Gastrocnemius medialis (tissue), 4 donors: ENCODE measurements around the gene KRTAP4-8.

ENCODE experiments used
- POLR2A ChIP-seq, 2 donors: fragments of 450-650 bp; IDR thresholded peaks; one replicate each; pipeline ENCODE4 v1.6.1; 2017; ENCODE audit warnings: antibody characterized with exemption in 2 of 2, mild to moderate bottlenecking in 2 of 2, moderate library complexity in 2 of 2
- TF ChIP-seq, protein P1 (sequence below), 5 experiments: fragments of 450-650 bp in 3 of 5; fragments of 200-600 bp in 2 of 5; sonication (generic) in 2 of 5; IDR thresholded peaks in 4 of 5; conservative IDR thresholded peaks in 1 of 5; 1 replicate in 4 of 5; 2 replicates in 1 of 5; pipeline ENCODE4 v1.5.1; 2016 to 2019; ENCODE audit warnings: antibody characterized with exemption in 5 of 5, mild to moderate bottlenecking in 3 of 5, moderate library complexity in 3 of 5

DNA sequence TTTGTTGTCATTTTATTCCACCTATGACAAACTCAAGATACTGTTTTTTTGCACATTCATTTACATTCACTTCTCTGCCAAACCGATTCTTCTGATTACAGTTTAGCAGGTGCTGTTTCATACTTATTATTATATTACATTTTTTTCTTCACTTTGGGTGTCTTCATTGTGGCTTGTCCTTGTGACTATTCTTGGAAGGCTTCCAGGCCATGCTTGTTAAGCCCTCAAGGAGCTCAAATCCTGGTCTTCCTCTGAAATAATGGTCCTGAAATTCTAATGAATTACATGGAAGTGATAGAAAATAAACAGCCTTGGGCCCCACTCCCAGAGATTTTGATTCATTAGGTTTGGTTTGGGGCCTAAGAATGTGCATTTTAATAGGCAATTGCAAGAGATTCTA is 33.6 kb downstream of the KRTAP4-8 start:
- TF ChIP-seq, protein P1, sequence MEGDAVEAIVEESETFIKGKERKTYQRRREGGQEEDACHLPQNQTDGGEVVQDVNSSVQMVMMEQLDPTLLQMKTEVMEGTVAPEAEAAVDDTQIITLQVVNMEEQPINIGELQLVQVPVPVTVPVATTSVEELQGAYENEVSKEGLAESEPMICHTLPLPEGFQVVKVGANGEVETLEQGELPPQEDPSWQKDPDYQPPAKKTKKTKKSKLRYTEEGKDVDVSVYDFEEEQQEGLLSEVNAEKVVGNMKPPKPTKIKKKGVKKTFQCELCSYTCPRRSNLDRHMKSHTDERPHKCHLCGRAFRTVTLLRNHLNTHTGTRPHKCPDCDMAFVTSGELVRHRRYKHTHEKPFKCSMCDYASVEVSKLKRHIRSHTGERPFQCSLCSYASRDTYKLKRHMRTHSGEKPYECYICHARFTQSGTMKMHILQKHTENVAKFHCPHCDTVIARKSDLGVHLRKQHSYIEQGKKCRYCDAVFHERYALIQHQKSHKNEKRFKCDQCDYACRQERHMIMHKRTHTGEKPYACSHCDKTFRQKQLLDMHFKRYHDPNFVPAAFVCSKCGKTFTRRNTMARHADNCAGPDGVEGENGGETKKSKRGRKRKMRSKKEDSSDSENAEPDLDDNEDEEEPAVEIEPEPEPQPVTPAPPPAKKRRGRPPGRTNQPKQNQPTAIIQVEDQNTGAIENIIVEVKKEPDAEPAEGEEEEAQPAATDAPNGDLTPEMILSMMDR (IDR thresholded peaks at IDR 0.05 in 4 of 5, conservative IDR thresholded peaks at IDR 0.05 in 1 of 5), result no peak
- no peak for TF ChIP-seq POLR2A (IDR thresholded peaks at IDR 0.05)
